ENCODE measurements around the gene AMOT.
"Not testable (repeated sequence)": the region's sequence is repeated elsewhere in the genome, so short reads cannot be mapped to it uniquely, and the experiment has no call there.

AMOT gene

GRCh38 chrX:112868586-112868985 lies 28.0 kb upstream of the AMOT start:
- no peak overlapping the region for H3K4me3 ChIP-seq (ENCODE audit: control insufficient read depth, low read depth, low read length)
- TF ChIP-seq, protein P1, sequence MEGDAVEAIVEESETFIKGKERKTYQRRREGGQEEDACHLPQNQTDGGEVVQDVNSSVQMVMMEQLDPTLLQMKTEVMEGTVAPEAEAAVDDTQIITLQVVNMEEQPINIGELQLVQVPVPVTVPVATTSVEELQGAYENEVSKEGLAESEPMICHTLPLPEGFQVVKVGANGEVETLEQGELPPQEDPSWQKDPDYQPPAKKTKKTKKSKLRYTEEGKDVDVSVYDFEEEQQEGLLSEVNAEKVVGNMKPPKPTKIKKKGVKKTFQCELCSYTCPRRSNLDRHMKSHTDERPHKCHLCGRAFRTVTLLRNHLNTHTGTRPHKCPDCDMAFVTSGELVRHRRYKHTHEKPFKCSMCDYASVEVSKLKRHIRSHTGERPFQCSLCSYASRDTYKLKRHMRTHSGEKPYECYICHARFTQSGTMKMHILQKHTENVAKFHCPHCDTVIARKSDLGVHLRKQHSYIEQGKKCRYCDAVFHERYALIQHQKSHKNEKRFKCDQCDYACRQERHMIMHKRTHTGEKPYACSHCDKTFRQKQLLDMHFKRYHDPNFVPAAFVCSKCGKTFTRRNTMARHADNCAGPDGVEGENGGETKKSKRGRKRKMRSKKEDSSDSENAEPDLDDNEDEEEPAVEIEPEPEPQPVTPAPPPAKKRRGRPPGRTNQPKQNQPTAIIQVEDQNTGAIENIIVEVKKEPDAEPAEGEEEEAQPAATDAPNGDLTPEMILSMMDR (conservative IDR thresholded peaks at IDR 0.05; ENCODE audit: control insufficient read depth, insufficient read depth, low read depth, low read length) = no peak
- peak; percentile 7 for DNase-seq (ENCODE audit: low read depth)

DNA sequence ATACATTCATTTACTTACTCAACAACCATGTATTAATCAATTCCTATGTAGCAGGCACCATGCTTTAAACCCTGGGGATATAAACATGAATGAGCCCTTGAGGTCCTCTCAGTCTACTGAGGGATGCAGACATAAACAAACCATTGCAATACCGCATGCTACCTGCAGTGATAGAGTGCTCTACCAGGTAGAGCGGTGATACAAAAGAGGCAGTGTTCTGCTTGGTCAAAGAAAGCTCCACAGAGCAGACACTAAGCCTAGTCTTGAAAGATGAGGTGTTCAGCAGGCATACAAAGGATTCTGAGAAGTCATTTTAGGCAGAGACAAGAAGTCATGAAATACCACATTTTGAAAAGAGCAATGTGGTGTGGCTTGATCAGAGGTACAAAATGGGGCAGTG lies 26.9 kb upstream of the AMOT start:
- DNase-seq (ENCODE audit: low read depth) = no peak
- TF ChIP-seq, protein P1 (conservative IDR thresholded peaks at IDR 0.05; ENCODE audit: control insufficient read depth, insufficient read depth, low read depth, low read length) = no peak
- H3K4me3 ChIP-seq (ENCODE audit: control insufficient read depth, low read depth, low read length) = no peak overlapping the region

DNA sequence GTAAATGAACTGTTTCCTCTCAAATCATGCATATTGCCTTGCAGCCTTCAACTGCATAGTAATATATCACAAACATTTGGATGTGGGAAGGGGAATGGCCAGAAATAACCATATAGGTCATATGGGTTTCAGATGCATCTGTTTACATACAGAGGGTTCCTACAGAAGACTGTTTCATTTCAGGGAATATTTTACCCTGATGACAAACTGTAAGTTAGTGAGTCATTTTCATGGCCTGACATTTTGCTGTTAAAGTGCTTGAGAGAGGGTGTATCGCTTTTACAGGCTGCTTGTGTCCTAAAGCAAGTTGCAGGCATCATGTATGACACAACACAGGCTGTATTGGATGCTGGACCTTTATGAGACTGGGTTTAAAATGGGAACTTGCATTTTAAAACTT lies 25.5 kb upstream of the AMOT start:
- DNase-seq (ENCODE audit: low read depth) = no peak
- TF ChIP-seq, protein P1 (conservative IDR thresholded peaks at IDR 0.05; ENCODE audit: control insufficient read depth, insufficient read depth, low read depth, low read length) = no peak
- no peak overlapping the region for H3K4me3 ChIP-seq (ENCODE audit: control insufficient read depth, low read depth, low read length)

DNA sequence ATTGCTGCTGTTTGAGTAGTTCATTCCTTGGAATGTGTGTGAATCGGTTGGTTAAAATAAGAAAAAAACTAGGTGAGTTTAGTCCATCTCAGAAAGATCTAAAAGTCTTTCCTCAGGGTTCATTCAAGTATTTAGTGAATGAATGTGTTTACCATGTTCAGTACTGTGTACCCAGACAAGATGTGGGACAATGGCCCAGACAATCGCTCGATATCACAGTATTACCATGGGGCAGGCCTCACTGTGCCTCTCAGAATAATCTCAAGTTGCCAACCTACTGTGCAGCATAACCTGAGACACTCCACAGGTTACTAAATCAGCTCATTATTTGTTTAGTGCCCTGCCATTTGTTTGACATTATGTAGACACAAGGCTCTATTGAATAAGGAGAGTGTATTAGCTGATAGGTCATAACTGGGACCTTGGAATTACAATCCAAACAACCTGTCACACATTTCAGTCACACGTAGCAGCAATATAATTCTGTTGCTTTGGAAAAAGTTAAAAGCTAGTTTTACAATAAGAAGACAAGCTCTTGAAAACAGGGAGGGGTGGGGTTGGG lies 24.9 kb upstream of the AMOT start:
- TF ChIP-seq, protein P1 (conservative IDR thresholded peaks at IDR 0.05; ENCODE audit: control insufficient read depth, insufficient read depth, low read depth, low read length) = no peak
- no peak overlapping the region for H3K4me3 ChIP-seq (ENCODE audit: control insufficient read depth, low read depth, low read length)
- DNase-seq (ENCODE audit: low read depth) = no peak

GRCh38 chrX:112863850-112864249 lies 23.2 kb upstream of the AMOT start:
- no peak for DNase-seq (ENCODE audit: low read depth)
- no peak overlapping the region for H3K4me3 ChIP-seq (ENCODE audit: control insufficient read depth, low read depth, low read length)
- TF ChIP-seq, protein P1 (conservative IDR thresholded peaks at IDR 0.05; ENCODE audit: control insufficient read depth, insufficient read depth, low read depth, low read length) = no peak

DNA sequence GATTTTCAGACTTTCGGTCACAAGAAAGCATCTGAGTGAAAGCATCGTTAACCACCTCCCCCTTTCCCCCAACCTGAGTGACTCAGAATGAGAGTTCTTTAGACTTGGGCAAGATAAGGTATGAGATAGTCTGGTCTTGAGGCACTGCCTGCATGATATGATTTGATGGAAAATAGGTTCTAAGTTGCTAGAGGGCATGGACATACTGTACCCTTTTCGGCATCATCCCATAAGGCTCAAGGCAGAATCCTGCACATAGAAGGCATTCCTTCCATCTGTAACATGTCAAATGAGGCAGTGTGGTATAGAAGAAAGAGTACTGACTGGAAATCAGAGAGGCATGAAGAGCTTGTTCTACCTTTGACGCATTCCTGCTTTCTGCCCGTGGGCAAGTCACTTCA lies 16.8 kb upstream of the AMOT start:
- no peak overlapping the region for H3K4me3 ChIP-seq (ENCODE audit: control insufficient read depth, low read depth, low read length)
- DNase-seq (ENCODE audit: low read depth) = no peak
- TF ChIP-seq, protein P1 (conservative IDR thresholded peaks at IDR 0.05; ENCODE audit: control insufficient read depth, insufficient read depth, low read depth, low read length) = no peak

- not testable (repeated sequence) for DNase-seq (ENCODE audit: low read depth); H3K4me3 ChIP-seq (ENCODE audit: control insufficient read depth, low read depth, low read length)
Observed at GRCh38 chrX:112854901-112855300, 14.3 kb upstream of the AMOT start.
